GM12801 (cell line): ENCODE results near the gene MAP3K10.

ENCODE experiments used
- TF ChIP-seq, protein P1 (sequence below): IDR thresholded peaks from one replicate; pipeline ENCODE4 v1.5.1; 2011; ENCODE audit warnings: control low read depth; ENCODE audit not compliant: insufficient read length; ENCODE audit errors: extremely low read depth

Gene MAP3K10

DNA sequence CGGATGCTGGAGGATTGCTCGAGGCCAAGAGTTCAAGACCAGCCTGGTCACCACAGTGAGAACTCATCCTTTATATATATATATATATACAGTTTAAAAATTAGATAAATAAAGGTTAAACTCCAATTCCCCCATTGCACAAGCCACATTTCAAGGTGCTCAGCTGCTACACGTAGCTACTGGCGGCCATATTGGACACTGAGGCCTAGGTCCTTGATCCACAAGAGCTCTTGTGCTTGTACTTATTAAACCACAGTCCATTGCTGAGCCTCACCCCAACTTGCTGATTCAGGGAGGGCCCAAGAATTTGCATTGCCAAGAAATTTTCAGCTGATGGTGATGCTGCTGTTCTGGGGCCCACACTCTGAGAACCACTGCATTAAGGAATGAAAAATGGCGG, 17.4 kb downstream of the MAP3K10 start:
- TF ChIP-seq, protein P1, sequence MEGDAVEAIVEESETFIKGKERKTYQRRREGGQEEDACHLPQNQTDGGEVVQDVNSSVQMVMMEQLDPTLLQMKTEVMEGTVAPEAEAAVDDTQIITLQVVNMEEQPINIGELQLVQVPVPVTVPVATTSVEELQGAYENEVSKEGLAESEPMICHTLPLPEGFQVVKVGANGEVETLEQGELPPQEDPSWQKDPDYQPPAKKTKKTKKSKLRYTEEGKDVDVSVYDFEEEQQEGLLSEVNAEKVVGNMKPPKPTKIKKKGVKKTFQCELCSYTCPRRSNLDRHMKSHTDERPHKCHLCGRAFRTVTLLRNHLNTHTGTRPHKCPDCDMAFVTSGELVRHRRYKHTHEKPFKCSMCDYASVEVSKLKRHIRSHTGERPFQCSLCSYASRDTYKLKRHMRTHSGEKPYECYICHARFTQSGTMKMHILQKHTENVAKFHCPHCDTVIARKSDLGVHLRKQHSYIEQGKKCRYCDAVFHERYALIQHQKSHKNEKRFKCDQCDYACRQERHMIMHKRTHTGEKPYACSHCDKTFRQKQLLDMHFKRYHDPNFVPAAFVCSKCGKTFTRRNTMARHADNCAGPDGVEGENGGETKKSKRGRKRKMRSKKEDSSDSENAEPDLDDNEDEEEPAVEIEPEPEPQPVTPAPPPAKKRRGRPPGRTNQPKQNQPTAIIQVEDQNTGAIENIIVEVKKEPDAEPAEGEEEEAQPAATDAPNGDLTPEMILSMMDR: no peak

DNA sequence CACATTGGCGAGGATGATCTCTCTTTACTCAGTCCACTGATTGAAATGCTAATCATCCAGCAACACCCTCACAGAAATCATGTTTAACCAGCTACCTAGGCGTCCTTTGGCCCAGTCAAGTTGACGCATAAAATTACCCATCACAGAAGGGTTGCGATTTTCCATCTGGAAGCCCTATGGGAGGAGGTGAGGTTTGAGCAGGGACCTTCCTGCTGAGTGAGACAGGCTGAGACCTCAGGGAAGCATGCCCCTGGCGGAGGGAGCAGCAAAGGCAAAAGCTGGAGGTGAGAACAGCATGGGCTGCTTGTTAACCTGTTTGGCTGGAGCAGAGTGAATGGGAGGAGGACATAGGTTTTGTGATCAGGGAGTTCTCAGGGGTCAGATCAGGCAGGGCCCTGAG, 19.7 kb downstream of the MAP3K10 start:
- TF ChIP-seq, protein P1: no peak

DNA sequence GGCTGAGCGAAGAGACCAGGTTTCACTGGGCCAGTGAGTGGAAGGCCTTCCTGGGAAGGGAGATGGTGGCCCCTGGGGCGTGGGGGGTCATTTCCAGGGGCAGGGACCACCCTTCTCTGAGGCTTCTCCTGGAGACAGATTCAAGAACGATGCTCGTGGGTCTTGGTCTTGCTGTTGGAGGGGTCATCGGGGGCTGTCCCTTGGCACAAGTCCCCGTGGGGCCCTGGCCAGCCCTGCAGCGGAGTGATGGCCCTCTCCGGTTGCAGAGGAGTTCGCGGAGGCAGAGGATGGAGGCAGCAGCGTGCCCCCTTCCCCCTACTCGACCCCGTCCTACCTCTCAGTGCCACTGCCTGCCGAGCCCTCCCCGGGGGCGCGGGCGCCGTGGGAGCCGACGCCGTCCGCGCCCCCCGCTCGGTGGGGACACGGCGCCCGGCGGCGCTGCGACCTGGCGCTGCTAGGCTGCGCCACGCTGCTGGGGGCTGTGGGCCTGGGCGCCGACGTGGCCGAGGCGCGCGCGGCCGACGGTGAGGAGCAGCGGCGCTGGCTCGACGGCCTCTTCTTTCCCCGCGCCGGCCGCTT, 22.1 kb downstream of the MAP3K10 start:
- TF ChIP-seq, protein P1: no peak

DNA sequence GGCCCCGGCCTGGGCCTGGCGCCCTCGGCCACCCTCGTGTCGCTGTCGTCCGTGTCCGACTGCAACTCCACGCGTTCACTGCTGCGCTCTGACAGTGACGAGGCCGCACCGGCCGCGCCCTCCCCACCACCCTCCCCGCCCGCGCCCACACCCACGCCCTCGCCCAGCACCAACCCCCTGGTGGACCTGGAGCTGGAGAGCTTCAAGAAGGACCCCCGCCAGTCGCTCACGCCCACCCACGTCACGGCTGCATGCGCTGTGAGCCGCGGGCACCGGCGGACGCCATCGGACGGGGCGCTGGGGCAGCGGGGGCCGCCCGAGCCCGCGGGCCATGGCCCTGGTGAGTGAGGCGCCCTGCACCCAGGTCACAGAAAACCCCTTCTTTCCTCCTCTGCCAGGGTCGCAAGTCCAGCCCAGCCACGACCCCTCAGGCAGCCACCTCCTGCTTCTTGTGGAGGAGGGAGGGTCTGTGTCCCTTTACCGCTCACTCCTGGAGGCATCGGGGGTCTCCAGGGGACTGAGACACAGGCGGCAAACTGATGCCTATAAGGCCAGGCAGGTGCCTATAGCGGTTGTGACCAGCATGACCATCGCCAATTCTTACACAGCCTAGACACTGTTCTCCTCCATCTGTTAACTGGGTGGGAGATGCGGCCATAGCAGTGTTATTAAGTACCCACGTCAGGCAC, 22.8 kb downstream of the MAP3K10 start:
- TF ChIP-seq, protein P1: no peak

DNA sequence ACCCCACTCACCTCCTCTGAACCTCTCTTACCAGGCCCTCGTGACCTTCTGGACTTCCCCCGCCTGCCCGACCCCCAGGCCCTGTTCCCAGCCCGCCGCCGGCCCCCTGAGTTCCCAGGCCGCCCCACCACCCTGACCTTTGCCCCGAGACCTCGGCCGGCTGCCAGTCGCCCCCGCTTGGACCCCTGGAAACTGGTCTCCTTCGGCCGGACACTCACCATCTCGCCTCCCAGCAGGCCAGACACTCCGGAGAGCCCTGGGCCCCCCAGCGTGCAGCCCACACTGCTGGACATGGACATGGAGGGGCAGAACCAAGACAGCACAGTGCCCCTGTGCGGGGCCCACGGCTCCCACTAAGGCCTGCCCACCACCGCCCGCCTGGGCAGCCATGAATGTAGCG, 23.7 kb downstream of the MAP3K10 start:
- TF ChIP-seq, protein P1: no peak

DNA sequence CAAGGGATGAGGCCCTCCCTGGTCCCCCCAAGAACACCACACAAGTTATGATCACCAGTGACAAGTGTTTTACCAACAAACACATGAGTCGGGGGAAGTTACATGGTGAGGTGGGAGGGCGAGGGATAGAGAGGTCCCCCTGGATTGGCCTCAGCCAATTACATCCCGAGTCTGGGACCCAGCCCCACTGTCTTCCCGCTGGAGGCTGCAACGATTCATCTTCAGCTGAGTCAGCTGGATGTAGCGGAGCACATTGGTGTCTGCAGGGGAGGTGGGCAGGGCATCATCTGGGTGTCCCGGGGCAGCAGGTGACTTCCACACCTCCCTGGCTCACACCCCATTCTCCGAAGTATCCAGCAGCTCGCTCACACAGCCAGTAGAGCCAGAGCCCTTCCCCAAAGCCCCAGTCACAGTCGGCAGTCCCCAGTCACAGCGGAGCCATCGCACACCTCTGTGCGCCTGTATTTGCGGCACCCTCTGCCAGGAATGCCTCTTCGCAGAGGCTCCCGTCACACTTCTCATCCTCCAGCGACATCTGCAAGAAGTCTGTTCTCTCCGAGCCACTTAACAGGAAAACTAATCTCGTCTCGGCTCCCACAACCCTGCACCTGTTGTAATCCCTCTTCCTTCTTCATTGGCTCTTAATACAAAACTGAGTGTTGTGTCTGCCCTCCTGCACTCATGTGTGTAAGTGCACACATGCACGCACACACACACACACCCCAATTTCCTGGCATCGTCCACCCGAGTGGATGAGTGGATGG, 25.0 kb downstream of the MAP3K10 start:
- TF ChIP-seq, protein P1: no peak

DNA sequence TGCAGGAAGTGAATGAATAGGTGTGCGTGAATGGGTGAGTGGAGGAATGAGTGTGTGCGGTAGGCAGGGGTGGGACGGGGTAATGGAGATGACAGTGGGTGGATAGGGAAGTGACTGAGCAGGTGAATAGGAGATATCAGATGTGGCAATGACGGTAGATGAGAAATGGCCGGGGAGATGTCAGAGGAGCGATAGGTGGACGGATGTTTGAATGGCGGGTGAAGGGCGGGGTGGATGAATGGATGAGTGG, 25.5 kb downstream of the MAP3K10 start:
- TF ChIP-seq, protein P1: no peak
